D341Med (cell line): ENCODE results near the gene STK11IP.
A peak's percentile ranks its signal among the peaks of the same experiment; 100 is the strongest.

Experiments
- DNase-seq: peaks from one replicate; pipeline ENCODE4 v3.0.0; 2012; ENCODE audit warnings: low spot score

The STK11IP gene, protein sequence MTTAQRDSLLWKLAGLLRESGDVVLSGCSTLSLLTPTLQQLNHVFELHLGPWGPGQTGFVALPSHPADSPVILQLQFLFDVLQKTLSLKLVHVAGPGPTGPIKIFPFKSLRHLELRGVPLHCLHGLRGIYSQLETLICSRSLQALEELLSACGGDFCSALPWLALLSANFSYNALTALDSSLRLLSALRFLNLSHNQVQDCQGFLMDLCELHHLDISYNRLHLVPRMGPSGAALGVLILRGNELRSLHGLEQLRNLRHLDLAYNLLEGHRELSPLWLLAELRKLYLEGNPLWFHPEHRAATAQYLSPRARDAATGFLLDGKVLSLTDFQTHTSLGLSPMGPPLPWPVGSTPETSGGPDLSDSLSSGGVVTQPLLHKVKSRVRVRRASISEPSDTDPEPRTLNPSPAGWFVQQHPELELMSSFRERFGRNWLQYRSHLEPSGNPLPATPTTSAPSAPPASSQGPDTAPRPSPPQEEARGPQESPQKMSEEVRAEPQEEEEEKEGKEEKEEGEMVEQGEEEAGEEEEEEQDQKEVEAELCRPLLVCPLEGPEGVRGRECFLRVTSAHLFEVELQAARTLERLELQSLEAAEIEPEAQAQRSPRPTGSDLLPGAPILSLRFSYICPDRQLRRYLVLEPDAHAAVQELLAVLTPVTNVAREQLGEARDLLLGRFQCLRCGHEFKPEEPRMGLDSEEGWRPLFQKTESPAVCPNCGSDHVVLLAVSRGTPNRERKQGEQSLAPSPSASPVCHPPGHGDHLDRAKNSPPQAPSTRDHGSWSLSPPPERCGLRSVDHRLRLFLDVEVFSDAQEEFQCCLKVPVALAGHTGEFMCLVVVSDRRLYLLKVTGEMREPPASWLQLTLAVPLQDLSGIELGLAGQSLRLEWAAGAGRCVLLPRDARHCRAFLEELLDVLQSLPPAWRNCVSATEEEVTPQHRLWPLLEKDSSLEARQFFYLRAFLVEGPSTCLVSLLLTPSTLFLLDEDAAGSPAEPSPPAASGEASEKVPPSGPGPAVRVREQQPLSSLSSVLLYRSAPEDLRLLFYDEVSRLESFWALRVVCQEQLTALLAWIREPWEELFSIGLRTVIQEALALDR

DNA sequence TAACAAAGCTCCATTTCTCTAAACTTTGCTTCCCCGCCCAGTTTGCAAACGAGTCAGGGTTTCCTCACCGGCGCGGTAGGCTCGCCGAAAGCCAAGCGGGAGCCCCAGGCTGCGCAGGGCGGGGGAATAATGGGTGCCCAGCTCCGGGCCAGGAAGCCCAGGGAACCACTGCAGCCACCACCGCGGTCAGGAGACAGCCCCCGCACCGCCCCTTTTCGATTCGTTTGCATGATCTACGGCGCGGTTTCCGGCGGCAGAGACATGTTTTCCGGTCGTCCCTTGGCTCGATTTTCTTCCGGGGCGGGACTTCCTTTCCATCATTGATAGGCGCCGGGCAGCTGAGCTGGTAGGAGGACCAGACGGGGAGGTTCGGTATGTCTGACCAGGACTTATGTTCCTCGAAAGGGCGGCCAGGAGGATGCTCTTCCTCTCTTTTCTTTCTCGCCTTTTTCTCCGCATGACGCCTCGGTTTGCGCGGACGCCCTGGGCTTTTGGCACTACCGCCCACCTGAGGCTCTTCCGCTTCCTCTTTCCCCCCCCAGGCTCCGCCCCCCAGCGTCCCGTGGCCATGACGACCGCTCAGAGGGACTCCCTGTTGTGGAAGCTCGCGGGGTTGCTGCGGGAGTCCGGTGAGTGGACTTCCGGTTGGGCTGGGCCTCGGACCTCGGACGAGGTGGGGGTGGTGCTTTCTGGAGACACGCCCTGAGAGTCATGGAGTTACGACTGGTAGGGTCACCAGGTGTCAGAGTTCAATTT, at the start of gene STK11IP:
Gene STK11IP, plus strand, starts transcription at position 306 of the 756 bp plus-strand sequence. Its CDS starts 263 bp downstream, at position 569.
- peak; percentile 94 for DNase-seq

DNA sequence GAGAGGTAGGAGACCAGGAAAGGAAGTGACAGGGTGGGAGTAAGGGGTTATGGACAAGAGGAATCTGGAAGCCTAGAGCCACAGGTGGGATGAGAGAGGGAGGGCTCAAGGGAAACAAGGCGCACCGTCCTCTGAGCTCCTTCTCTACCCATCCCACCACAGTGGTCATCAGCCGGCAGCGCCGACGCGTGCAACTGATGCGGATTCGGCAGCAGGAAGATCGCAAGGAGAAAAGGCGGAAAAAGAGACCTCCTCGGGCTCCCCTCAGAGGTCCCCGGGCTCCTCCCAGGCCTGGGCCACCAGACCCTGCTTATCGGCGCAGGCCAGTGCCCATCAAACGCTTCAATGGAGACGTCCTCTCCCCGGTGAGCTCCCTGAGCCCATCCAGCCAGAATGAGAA, 48.7 kb upstream of the STK11IP start:
- DNase-seq: no peak

DNA sequence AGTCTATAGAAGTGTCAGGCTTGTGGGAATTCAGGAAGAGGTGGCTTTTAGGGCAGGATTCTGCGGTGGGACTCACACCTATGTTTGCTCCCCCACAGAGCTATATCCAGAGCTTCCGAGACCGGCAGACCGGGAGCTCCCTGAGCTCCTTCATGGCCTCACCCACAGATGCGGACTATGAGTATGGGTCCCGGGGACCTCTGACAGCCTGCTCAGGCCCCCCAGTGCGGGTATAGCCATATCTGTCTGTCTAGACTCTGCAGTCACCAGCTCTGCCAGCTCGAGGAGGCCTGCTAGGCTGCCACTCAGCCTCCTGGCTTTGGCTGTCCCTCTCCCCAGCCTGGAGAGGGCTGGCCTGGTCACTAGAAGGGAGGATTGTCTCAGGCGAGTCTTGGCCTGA, 48.0 kb upstream of the STK11IP start:
- DNase-seq: no peak

DNA sequence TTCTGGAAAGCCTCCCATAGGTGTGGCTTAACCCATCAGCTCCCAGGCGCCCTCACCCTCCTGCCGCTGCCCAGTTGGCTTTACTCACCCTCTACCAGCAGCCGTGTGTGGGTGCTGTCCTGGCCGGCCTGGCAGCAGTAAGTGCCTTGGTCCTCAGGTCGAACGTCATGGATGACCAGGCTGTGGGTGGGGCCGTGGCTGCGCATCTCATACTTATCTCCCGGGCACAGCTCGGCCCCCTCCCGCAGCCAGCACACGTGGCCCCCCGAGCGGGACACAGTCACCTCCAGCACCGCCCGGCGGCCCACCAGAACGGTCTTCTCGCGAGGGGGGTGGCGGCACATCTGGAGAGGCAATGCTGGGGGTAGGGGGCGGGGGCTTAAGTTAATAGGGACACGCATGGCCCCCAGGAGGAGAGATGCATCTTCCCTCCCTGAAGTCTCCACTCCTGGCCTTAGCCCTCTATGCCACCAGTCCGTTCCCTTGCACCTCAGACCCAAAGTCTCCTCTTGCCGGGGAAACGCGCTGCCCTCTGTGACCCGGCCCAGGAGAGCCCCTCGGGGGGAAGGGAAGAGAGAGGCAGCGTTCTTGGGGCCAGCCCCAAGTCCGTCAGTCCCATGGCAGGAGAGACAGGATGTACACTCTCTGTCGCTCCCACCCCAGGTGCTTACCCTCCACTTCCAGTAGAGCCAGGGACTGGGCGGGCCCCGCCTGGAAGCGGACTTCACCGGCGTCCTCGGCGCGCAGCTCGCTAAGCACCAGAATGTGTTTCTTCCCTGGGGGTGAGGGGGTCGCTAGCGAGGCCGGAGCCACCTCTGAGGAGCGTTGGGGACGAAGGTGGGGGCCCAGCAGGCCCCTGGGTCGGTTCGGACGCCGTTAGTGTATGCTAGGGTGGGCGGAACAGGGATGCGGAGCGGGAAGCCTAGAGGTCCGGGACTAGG, 45.9 kb upstream of the STK11IP start:
- DNase-seq: no peak

DNA sequence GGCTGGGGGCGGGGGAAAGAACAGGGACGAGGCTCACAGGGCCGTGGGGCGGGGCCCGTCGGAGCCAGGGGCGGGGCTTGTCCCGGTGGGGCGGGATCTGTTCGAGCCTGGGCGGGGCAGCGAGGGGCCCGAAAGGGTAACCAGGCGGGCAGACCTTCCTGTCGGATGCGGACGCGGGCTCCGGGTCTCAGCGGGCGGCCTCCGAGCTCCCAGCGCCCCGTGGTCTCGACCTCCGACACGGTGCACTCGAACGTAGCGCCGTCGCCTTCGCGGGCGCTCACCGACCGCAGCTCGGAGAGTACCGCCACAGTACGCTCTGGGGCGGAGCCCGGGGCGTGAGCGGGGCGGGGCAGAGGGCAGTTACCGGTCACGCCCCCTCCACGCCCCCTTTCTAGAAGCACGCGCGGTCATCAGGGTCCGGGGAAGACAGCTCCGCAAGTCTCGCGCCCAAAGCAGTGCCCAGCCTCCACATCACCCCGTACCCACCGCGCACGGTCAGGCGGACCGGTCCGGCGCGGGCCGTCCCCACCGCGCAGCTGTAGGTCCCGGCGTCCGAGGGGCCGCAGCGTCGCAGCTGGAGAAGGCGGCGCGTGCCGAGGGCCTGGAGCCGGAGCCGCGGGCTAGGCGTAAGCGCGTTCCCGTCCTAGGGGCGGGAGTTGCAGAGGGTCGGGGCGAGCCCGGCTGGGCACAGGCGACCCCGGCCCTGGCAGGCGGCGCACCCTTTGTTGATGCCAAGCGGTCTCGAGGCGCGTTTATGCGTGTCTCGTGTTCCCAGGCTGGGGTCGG, 45.1 kb upstream of the STK11IP start:
- DNase-seq: peak; percentile 90

DNA sequence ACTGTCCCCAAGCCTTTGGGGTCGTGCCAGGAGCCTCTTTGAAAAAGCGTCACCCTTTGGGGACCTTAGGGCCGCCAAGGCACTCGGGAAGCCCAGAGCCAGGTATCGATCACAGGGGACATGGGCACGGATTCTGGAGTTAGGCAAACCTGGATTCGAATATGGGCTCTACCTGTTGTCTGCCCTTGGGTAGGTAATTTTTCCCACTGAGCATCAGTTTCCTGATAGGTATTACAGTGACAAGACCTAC, 44.6 kb upstream of the STK11IP start:
- DNase-seq: no peak

DNA sequence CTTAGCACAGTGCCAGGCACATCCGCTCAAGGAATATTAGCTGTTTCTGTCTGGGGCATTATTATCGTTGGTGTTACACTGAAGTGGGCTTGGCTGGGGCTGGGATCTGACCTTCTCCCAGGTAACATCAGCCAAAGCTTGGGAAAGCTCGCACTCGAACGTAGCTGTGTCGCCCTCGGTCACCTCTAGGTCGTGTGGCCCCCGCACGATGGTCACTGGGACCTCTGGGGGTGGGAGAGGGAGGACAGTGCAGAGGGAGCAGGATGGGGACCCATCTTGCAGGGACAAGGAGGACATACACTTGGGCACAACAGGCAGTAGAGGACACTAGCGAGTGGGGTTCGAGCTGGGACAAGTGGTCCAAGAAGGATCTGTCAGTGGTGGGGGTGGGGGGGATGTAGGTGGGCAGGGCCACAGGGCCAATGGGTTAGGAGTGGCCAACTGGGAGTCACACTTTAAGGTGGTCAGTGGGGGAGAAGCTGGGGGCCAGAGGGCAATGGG, 44.1 kb upstream of the STK11IP start:
- DNase-seq: no peak

DNA sequence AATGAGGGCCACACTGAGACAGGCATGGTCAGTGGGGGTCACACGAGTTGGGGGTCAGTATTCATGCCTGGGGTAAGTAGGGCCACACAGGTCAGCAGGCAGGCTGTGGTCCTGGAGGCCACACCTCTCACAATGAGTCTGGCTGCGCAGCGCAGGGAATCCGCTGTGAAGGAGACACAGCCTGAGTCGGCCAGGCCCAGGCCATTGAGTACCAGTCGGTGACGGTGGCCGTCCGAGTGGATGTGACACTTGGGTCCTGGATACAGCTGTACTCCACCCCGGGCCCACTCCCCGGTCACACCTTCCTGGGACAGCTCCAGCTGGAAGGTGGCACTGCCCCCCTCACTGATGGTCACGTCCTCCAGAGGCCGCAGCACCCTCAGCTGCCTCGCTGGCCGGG, 43.3 kb upstream of the STK11IP start:
- no peak for DNase-seq

DNA sequence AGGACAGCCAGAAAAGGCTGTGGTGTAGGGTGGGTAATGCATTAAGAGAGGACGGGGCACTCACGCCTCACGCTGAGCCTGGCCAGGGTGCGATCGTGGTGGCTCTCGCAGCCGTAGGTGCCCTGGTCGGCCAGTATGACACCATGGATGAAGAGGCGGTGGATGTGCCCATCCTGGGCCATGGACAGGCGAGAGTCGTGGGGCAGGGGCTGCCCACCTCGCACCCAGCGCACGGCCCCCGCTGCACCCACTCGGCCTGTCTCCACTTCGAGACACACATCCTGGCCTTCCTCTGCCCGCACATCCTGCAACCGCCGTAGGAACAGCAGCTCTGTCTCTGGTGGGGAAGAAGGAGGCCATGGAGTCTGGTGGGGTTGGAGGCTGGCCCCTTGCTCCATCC, 41.7 kb upstream of the STK11IP start:
- DNase-seq: no peak

DNA sequence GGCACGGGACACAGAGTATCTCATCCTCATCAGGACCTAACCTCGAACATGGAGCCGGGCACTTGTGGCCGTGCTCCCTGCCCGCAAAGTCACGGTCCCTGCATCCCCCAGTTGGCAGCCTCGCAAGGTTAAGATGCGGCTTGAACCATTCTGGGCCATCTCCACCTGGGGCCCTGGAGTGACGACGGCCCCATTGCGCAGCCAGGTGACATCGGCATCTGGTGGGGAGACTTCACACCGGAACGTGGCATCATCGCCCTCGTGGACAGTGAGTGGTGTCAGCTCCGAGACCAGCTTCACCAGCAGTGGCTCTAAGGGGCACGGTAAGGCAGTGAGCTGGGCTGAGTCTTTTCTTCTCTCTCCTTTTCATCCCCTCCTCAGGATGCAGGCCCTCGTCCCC, 41.2 kb upstream of the STK11IP start:
- no peak for DNase-seq

DNA sequence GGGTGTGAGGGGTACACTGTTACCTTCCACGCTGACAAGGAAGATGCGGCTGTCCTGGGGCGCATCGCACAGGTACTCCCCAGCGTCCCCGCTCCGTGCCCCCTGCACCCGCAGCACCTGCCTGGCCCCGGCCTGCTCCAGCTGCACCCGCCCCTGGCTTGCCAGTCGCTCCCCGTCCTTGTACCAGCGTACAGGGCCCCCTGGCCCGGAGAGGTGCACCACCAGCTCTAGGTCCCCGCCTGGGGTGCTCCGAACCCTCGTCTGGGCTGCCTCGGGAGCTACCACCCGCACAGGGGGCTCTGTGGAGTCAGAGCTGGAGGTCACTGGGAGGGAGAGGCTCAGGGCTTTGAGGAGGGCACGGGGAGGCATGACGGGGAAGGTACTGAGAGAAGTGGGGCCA, 40.3 kb upstream of the STK11IP start:
- DNase-seq: no peak

DNA sequence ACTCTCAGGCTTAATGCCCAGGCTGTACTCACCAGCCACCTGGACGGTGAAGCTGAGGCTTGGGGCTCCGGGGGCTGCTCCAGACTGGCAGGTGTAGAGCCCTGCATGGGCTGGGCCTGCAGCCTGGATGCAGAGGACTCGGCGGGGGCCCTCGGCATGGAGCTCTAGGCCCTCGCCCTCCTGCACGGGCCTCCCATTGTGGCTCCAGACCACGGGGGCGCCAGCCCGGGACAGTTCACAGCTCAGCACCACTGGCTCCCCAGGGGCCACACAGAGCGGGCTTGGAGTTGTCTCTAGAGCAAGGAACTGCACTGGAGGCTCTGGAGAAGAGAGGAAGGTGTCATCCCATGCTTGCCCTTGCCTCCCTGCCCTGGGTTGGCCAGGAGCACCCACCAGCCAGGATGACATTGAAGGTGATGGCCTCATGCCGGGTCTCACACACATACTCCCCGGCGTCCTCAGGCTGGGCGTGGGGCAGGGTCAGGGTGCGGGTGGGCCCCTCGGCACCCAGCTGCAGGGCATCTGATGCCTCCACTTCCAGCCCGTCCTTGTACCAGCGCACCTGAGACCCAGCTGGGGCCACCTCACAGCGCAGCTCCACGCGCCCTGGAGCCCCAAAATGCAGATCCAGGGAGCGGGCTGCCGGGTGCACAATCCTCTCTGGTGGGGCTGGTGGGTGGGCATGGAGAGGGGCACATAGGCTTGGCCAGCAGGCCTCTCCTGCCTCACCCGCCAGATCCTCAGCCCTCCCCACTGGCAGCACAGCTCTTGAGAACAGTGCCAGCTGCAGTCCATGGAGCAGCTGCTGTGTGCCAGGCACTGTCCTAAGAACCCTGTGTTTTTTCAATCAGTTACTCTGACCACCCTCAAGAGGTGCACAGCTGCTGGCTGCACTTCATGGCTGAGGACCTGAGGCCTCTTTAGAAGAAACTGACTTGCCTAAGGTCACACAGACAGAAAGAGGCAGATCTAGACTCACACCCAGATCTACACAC, 39.6 kb upstream of the STK11IP start:
- DNase-seq: no peak

DNA sequence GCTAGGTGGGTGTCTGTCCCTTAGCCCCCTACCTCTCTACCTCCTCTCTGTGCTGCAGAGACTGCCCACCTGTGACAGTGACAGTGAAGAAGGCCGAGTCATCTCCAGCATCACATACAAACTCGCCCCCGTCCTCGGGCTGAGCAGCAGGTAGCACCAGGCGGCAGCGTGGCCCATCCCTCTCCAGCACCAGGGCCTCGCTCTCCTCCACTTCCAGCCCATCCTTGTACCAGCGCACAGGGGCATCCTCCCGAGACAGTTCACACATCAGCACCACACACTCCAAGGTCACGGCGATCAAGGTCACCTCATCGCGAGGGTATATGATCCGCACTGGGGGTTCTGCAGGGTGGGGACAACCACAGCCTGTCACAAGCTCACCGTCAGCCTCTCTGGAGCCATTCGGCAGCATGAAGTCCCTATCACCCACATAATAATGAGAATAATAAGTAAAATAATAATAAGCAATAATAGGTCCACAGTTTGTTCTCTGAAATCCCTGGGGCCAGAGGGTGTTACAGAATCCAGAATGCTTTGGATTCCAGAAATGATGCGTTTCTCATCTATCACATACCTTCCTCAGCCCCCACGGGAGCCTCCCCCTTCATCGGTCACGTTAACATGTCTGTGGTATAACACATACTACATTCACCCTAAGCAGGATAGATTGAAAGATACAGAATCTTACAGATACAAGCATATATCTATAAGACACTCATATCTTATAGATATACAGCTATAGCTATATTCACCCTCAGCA, 38.3 kb upstream of the STK11IP start:
- no peak for DNase-seq

DNA sequence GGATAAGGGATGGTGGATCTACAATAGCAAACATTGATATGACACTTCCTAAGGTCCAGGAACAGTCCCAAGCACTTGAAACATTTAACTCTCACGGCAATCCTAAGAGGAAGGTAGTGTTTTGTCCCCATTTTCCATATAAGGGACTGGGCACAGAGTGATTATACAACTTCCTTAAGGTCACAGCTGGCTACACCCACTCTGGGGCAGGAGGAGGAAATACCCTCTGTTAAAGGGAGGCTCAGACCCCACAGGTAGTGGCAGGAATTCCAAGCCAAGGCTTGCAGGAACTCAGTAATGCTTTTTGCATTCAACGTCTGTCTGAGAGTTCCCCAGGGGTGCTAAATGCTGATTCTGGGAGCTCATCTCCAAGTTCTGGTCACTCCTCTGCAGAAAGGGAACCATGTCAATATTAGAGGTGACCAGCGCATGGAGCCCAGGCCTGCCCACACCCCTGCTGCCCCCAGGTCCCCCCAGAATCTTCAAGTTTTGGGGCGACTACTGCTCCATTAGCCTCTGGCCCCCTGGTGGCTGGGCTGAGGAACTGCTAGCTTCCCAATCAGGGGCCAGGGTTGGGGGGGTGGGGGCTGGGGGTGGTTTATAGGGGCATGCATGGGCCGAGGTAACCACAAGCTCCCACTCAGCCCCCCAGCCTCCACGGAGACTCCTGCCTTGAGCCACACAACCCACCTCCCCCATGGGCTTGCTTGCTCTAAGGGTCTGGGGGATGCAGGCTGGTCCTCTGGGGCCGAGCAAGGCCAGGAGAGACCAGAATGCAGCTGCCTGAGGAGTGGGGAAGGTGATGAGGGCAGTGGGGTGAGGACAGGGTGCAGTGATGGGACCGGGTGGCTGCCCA, 37.4 kb upstream of the STK11IP start:
- peak; percentile 72 for DNase-seq

DNA sequence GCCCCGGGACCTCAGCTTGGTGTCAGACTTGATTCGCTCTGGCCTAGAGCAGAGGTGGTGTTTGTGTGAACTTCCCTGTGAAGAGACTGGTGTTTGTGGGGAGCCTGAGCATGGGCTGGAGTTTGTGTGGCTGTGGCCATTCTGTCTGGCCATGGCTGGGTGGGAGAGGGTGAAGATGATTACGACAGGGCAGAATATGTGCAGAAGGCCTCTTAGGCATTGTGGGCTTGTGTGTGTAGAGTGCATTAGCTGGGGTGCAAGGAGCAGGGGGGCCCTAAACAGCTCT, 36.8 kb upstream of the STK11IP start:
- DNase-seq: no peak

DNA sequence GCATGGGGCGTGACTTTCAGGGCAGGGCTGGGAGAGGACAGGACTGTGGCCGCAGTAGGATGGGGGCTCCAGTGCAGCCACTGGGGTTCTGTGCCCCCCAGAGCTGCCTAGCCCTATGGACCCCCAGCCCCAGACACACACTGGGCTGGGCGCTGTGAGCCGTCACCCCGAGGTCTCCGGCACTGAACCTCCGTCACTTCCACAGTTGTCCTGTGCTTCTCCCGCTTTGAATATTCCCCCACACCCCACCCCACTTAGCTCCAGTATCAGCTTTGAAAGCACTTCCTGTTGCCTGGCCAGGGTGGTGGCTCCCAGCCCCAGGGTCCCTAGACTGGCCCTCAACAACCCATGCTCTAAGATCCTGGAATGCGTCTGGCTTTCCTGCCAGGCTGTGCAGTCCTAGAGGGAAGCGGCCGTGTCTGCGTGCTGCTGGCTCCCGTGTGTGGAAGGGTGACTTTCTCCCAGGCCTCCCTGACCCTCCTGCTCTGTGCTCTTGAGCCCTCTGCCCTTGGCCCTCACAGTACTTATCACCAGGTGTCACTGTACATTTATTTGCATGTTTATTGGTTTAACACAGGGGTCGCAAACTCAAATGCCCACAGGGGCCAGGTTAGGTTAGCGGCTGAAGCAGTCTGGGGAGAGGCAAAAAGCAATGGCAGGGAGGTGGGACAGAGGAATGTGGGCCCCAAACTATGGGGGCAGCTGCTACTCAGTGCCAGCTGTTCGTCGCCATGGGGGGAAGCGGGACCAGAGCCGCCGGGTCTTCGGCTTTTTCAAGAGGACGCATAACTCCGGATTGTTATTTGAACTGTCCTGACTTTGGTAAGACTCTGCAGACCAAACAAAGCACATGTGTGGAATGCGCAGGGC, 36.2 kb upstream of the STK11IP start:
- DNase-seq: no peak
